ENCODE data around the gene DTL. TPM values are rescaled to one million over a fixed set of nuclear protein-coding genes. Genes with fewer than 3 reads are reported as not detected.

Gene DTL
- total and polyA plus RNA-seq, 2 donors = 0.29 to 20.7 TPM

DNA sequence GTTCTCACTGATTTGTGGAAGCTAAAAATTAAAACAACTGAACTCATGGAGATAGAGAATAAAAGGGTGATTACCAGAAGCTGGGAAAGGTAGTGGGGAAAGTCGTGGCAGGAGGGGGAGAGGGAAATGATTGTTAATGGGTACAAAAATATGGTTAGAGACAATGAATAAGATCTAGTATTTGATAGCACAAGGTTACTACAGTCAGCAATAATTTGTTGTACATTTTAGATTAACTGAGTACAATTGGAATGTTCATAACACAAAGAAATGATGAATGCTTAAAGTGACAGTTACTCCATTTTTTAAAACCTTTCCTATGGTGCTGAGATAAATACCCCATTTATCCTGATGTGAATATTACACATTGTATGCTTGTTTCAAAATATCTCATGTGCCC lies 102.3 kb downstream of the DTL start:
- DNase-seq (ENCODE audit: extremely low spot score) = no peak
- WGBS = 98% methylated on average over 1 of the region's 1 CpG
- Histone ChIP-seq H3K27ac (ENCODE audit: low read depth) (no peak overlapping the region), H3K4me3 (ENCODE audit: low read depth, low read length) (no peak overlapping the region), H3K4me1 (ENCODE audit: insufficient read depth) (no peaks in the 10 kb centered on the region), H3K36me3 (ENCODE audit: insufficient read depth) (no peaks in the 10 kb centered on the region)

DNA sequence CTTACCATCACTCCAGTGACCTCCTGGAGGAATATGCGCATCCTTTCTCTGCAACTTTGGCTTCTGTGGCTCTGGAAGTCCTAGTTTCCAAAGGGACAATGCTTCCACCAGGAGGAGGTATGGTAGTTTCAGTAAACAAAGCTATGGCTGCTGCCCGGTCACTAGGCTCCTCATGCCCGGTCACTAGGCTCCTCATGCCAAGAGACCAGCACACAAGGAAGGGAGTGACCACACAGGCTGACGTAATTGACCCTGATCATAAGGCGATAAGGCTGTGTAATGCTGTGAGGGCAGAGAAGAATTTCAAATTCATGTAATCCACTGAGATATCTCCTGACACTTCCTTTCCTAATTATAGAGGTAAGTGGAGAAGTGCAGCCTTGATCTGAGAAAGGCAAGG lies 102.9 kb downstream of the DTL start:
- H3K4me3 ChIP-seq (ENCODE audit: low read depth, low read length) = no peak overlapping the region
- no peak for DNase-seq (ENCODE audit: extremely low spot score)
- H3K4me1 ChIP-seq (ENCODE audit: insufficient read depth) = no peaks in the 10 kb centered on the region
- H3K27ac ChIP-seq (ENCODE audit: low read depth) = no peak overlapping the region
- no peaks in the 10 kb centered on the region for H3K36me3 ChIP-seq (ENCODE audit: insufficient read depth)
- 85% methylated on average over 5 of the region's 5 CpGs for WGBS

DNA sequence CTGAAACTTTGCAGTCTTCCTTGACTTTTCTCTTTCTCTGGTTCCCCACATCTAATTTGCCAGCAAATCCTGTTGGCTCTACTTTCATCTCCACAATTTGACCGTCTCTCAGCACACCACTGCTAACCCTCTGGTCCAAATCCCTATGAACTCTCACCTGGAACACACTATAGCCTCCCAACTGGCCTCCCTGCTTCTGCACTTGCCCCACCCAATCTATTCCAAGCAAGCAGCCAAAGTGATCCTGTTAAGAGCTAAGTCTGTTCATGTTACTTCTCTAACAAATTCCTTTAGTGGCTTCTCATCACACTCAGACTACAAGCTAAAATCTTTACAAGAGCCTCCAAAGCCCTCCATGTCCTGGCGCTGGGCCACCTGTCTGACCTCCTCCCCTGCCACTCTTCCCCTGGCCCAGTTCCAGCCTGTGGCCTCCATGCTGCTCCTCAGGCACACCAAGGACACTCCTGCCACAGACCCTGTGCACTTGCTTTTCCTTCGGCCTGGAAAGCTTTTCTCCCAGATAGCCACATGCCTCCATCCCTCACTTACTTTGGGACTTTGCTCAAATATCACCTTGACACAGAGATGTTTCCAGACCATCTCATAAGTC lies 104.1 kb downstream of the DTL start:
- 94% methylated on average over 3 of the region's 3 CpGs for WGBS

DNA sequence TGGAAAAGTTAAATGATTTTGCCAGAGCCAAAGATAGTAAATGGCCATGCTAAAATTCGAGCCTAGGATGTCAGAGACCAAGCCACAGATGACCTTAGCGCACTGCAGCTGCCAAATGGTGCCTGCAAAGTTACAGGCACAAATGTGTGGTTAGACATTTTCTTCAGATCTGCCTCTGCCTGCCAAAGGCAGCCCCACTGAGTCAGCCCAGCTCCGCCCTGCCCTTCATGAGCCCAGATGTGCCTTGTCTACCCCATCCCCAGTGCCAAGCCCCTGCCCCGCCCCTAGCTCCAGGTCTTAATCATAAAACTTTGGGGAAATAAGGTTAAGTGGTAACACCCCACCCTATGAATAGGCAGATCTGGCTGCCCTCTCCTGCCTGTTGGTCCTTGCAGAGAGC lies 105.9 kb downstream of the DTL start:
- DNase-seq (ENCODE audit: extremely low spot score) = no peak
- Histone ChIP-seq H3K4me3 (ENCODE audit: low read depth, low read length) (no peak overlapping the region), H3K4me1 (ENCODE audit: insufficient read depth) (no peaks in the 10 kb centered on the region), H3K27ac (ENCODE audit: low read depth) (no peak overlapping the region), H3K36me3 (ENCODE audit: insufficient read depth) (no peaks in the 10 kb centered on the region)
- 87% methylated on average over 4 of the region's 4 CpGs for WGBS

More for the DNA sequence above, 104.1 kb downstream of the DTL start:
- Histone ChIP-seq H3K4me1 (ENCODE audit: insufficient read depth) (no peaks in the 10 kb centered on the region), H3K4me3 (ENCODE audit: low read depth, low read length) (no peak overlapping the region), H3K27ac (ENCODE audit: low read depth) (no peak overlapping the region), H3K36me3 (ENCODE audit: insufficient read depth) (no peaks in the 10 kb centered on the region)
- no peak for DNase-seq (ENCODE audit: extremely low spot score)

DNA sequence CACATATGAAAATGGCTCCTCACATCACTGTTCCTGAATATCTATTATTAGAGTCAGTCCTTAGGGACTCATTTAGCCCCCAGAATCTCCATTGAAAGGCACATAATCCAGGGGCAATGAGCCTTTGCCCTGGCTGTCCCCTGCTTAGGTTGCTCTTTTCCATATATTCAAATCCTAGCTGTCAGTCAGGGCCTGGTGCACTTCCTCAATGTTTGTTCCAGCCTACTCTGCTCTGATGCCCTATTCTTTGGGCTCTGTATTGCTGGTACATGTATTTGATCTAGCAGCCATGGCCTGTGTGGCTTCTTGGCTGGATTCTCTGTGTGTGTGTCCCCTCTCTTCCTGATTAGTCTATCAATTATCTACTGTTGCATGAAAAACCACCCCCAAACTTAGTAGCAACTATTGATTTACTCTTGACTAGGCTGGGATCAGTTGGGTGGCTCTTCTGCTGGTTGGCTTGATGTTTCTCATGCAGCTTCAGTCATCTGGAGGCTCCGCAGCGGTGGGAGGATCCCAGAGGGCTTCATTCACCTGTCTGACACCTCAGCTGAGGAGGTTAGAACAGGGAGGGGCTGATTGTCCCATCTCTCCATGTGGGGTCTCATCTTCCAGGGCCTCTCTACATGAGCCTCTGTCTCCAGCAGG lies 107.5 kb downstream of the DTL start:
- Histone ChIP-seq H3K36me3 (ENCODE audit: insufficient read depth) (no peaks in the 10 kb centered on the region), H3K4me1 (ENCODE audit: insufficient read depth) (no peaks in the 10 kb centered on the region), H3K27ac (ENCODE audit: low read depth) (no peak overlapping the region), H3K4me3 (ENCODE audit: low read depth, low read length) (no peak overlapping the region)
- DNase-seq (ENCODE audit: extremely low spot score) = no peak
- WGBS = 100% methylated on average over 2 of the region's 2 CpGs

DNA sequence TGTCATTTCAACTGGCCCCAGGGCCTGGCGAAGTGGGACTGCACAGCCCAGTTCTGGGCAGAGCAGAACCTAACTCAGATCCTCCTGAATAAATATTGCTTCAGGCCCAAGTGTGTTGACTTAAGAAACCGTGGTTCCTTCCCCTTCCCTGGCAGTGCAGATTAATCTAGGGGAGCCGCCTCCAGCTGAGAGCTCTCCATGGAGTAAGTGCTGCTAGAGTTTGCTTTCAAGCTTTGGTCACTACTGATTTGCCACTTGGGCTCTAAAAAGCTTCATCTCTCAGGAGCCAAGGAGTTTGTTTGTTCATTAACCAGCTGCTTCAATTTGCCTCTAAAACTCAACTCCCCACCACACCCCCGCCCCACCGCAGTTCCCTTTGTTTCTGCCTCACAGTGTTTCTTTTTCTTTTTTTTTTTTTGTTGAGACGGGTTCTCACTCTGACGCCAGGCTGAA lies 112.1 kb downstream of the DTL start:
- Histone ChIP-seq H3K4me1 (ENCODE audit: insufficient read depth) (no peaks in the 10 kb centered on the region), H3K4me3 (ENCODE audit: low read depth, low read length) (no peak overlapping the region), H3K36me3 (ENCODE audit: insufficient read depth) (no peaks in the 10 kb centered on the region), H3K27ac (ENCODE audit: low read depth) (no peak overlapping the region)
- 79% methylated on average over 7 of the region's 7 CpGs for WGBS
- no peak for DNase-seq (ENCODE audit: extremely low spot score)

DNA sequence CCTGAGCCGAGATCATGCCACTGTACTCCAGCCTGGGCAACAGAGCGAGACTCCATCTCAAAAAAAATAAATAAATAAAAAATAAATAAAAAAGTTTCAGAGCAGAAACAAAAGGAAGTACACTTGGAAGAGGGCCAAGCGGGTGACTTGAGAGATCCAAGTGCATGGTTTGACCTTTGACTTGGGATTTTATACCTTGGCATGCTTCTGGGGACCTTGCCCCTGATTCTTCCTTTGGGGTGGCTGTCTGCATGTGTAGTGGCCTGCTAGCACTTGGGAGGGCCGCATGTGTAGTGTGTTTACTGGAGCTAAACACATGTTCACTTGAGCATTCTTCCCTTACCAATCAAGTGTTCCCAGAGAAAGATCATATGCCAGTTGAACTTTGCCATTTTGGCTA lies 114.0 kb downstream of the DTL start:
- H3K27ac ChIP-seq (ENCODE audit: low read depth) = no peak overlapping the region
- WGBS = 88% methylated on average over 4 of the region's 4 CpGs
- H3K4me1 ChIP-seq (ENCODE audit: insufficient read depth) = no peaks in the 10 kb centered on the region
- no peak for DNase-seq (ENCODE audit: extremely low spot score)
- no peak overlapping the region for H3K4me3 ChIP-seq (ENCODE audit: low read depth, low read length)
- H3K36me3 ChIP-seq (ENCODE audit: insufficient read depth) = no peaks in the 10 kb centered on the region

DNA sequence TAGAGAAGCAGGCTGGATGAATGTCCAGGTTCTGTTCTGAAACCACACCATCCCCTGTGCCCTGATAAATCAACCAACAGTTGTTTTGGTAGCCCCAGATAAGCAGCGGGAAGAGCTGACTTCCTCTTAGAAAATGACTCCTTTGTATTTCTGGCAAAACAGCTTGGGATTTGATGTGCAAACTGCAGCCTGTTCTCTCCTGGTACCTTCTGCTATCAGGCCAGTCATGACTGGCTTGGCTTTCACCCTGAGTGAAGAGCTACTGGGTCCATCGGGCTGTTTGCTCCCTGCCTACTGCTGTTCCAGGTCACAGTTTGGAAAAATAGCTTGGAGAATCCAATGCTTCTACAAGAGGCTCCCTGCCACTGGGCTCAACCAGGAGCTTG lies 116.8 kb downstream of the DTL start:
- H3K4me3 ChIP-seq (ENCODE audit: low read depth, low read length) = no peak overlapping the region
- no peak overlapping the region for H3K27ac ChIP-seq (ENCODE audit: low read depth)
- H3K36me3 ChIP-seq (ENCODE audit: insufficient read depth) = no peaks in the 10 kb centered on the region
- DNase-seq (ENCODE audit: extremely low spot score) = no peak
- 46% methylated on average over 2 of the region's 2 CpGs for WGBS
- no peaks in the 10 kb centered on the region for H3K4me1 ChIP-seq (ENCODE audit: insufficient read depth)

DNA sequence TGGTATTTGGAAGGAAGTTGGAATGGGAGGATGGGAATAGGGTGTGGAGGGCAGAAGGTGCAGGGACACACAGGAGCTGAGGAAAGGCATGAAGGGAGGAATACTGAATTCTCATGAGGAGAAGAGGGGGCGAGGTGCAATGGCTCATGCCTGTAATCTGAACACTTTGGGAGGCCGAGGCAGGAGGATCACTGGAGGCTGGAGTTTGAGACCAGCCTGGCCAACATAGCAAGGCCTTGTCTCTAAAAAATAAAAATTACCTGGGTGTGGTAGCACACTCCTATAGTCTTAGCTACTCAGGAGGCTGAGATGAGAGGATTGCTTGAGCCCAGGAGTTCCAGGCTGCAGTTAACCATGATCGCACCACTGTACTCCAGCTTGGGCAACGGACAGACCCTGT lies 117.3 kb downstream of the DTL start:
- DNase-seq (ENCODE audit: extremely low spot score) = no peak
- no peaks in the 10 kb centered on the region for H3K36me3 ChIP-seq (ENCODE audit: insufficient read depth)
- WGBS = 98% methylated on average over 4 of the region's 4 CpGs
- no peak overlapping the region for H3K4me3 ChIP-seq (ENCODE audit: low read depth, low read length)
- no peaks in the 10 kb centered on the region for H3K4me1 ChIP-seq (ENCODE audit: insufficient read depth)
- no peak overlapping the region for H3K27ac ChIP-seq (ENCODE audit: low read depth)

DNA sequence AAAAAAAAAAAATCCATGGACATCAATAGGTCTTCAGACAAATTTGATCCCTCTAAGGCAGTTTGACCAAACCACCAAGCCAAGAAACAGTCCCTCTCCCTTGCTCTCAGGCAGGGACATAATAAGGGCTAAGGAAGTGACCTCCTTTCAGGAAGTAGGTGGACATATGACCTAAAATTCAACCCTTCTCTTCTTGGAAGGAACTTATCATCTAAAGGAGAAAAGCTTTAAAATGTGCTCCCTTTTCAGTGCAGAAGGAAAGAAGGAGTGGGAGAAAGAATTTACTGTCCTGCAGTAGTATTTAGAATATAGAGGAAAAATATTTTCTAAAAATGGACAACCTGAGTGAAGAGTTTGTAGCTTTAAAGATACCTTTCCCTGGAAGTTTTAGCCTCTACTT lies 118.1 kb downstream of the DTL start:
- Histone ChIP-seq H3K4me1 (ENCODE audit: insufficient read depth) (no peaks in the 10 kb centered on the region), H3K36me3 (ENCODE audit: insufficient read depth) (no peaks in the 10 kb centered on the region), H3K27ac (ENCODE audit: low read depth) (no peak overlapping the region), H3K4me3 (ENCODE audit: low read depth, low read length) (no peak overlapping the region)
- DNase-seq (ENCODE audit: extremely low spot score) = no peak

Small RNA genes within 50 kb of the gene (small RNA-seq; reads per million reads assigned to genes)
- not detected for gene MIR3122
- gene RF00568 = not detected
- gene RN7SKP98 = not detected

Other genes starting within 250 kb of the DTL start
- gene LPGAT1, start 205.0 kb upstream of the DTL start, total RNA-seq = 50.2 TPM
- gene LPGAT1, start 205.0 kb upstream of the DTL start, polyA plus RNA-seq = 13.4 TPM
- 24.3 TPM for gene INTS7, start 191 bp upstream of the DTL start, total RNA-seq
- 5.2 TPM for gene INTS7, start 191 bp upstream of the DTL start, polyA plus RNA-seq
- 64.4 TPM for gene PPP2R5A, start 249.7 kb downstream of the DTL start, total RNA-seq
- gene PPP2R5A, start 249.7 kb downstream of the DTL start, polyA plus RNA-seq = 47.1 TPM

Measured in urinary bladder (tissue), 4 donors.